Hepatocyte (in vitro differentiated cells): Measurements from ENCODE around the gene FAM111B. TPM values are rescaled to one million over a fixed set of nuclear protein-coding genes. Genes with fewer than 3 reads are reported as not detected.

Source experiments
- DNase-seq: peaks from one replicate; pipeline ENCODE4 v3.0.0-alpha.2; 2016; ENCODE audit warnings: low spot score
- H2AFZ ChIP-seq: fragments of 200-600 bp; sonication (generic); 2 replicates; pipeline ENCODE4 v1.6.0; 2016; ENCODE audit warnings: antibody characterized with exemption, mild to moderate bottlenecking
- H3K27ac ChIP-seq: fragments of 200-600 bp; sonication (generic); 2 replicates; pipeline ENCODE4 v1.5.1; 2016; ENCODE audit warnings: mild to moderate bottlenecking
- H3K27me3 ChIP-seq: fragments of 200-600 bp; sonication (generic); 2 replicates; pipeline ENCODE4 v1.6.1; 2016
- H3K36me3 ChIP-seq: fragments of 200-600 bp; sonication (generic); replicated peaks from 2 replicates; pipeline ENCODE4 v1.5.1; 2016; ENCODE audit warnings: low read depth; ENCODE audit not compliant: insufficient read depth
- H3K4me1 ChIP-seq: fragments of 200-600 bp; sonication (generic); 2 replicates; pipeline ENCODE4 v1.5.1; 2016; ENCODE audit warnings: mild to moderate bottlenecking, moderate library complexity; ENCODE audit not compliant: insufficient read depth
- H3K4me2 ChIP-seq: fragments of 200-600 bp; sonication (generic); 2 replicates; pipeline ENCODE4 v1.6.0; 2016
- H3K4me3 ChIP-seq: fragments of 200-600 bp; sonication (generic); 2 replicates; pipeline ENCODE4 v1.5.1; 2016; ENCODE audit warnings: mild to moderate bottlenecking
- H3K79me2 ChIP-seq: fragments of 200-600 bp; sonication (generic); 2 replicates; pipeline ENCODE4 v1.6.0; 2017; ENCODE audit warnings: mild to moderate bottlenecking
- H3K9me2 ChIP-seq: fragments of 200-600 bp; sonication (generic); replicated peaks from 2 replicates; pipeline ENCODE4 v1.6.0; 2017; ENCODE audit warnings: mild to moderate bottlenecking; ENCODE audit not compliant: insufficient read depth
- H3K9me3 ChIP-seq: fragments of 200-600 bp; sonication (generic); 2 replicates; pipeline ENCODE4 v1.5.1; 2016; ENCODE audit warnings: low read depth, mild to moderate bottlenecking
- H4K20me1 ChIP-seq: fragments of 200-600 bp; sonication (generic); 2 replicates; pipeline ENCODE4 v1.6.0; 2016; ENCODE audit warnings: mild to moderate bottlenecking; ENCODE audit not compliant: insufficient read depth, poor library complexity, severe bottlenecking
- EZH2 ChIP-seq: fragments of 200-600 bp; sonication (generic); IDR thresholded peaks from 2 replicates; pipeline ENCODE4 v1.6.1; 2016; ENCODE audit warnings: antibody characterized with exemption, mild to moderate bottlenecking, borderline replicate concordance
- EZH2phosphoT487 ChIP-seq: fragments of 200-600 bp; sonication (generic); IDR thresholded peaks from one replicate; pipeline ENCODE4 v1.6.1; 2018; ENCODE audit warnings: antibody characterized with exemption, mild to moderate bottlenecking, low read depth, moderate library complexity; ENCODE audit not compliant: unreplicated experiment, severe bottlenecking
- WGBS: methylation state at CpG from one replicate; pipeline ENCODE4 v1.1.6; 2016; ENCODE audit warnings: low lambda C conversion rate; ENCODE audit errors: missing lambda C conversion rate; 5-methylcytosine and 5-hydroxymethylcytosine counted together
- polyA plus RNA-seq: library from polyadenylated mRNA; unstranded; fragments of >200 nt; fragmentation: Nextera tagmentation; extraction: Ambion mirVana; gene quantifications from 2 replicates; pipeline ENCODE4 v1.2.1, GENCODE V29; 2016
- total RNA-seq: library from RNA; depleted of rRNA; stranded (reverse); fragments of >200 nt; gene quantifications from 2 replicates; pipeline ENCODE4 v1.2.3, GENCODE V29; 2014
- TF ChIP-seq, protein P1 (sequence below): fragments of 200-600 bp; sonication (generic); IDR thresholded peaks from 2 replicates; pipeline ENCODE4 v1.5.1; 2016; ENCODE audit warnings: antibody characterized with exemption, mild to moderate bottlenecking; ENCODE audit not compliant: poor library complexity

FAM111B gene
- total and polyA plus RNA-seq, 2 experiments from 2014 or later: 1.8 to 5.4 TPM

DNA sequence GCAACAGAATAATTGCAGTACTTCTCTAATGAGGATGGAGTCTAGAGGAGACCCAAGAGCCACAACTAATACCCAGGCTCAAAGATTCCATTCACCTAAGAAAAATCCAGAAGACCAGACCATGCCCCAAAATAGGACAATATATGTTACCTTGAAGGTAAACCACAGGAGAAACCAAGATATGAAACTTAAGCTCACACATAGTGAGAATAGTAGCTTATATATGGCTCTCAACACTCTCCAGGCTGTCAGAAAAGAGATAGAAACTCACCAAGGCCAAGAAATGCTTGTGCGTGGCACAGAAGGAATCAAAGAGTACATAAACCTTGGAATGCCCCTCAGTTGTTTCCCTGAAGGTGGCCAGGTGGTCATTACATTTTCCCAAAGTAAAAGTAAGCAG, 44.7 kb downstream of the FAM111B start:
- H3K79me2 ChIP-seq: peaks cover 19% of the 10 kb centered on the region
- no peak overlapping the region for H2AFZ ChIP-seq
- H3K4me3 ChIP-seq: no peak overlapping the region
- no peaks in the 10 kb centered on the region for H4K20me1 ChIP-seq
- no peaks in the 10 kb centered on the region for H3K9me2 ChIP-seq
- no peak overlapping the region for H3K4me2 ChIP-seq
- 93% methylated on average over 1 of the region's 1 CpG for WGBS
- H3K36me3 ChIP-seq: no peaks in the 10 kb centered on the region
- H3K27me3 ChIP-seq: no peaks in the 10 kb centered on the region
- H3K4me1 ChIP-seq: peaks cover 10% of the 10 kb centered on the region
- H3K27ac ChIP-seq: no peak overlapping the region
- TF ChIP-seq EZH2phosphoT487: no peak
- TF ChIP-seq, protein P1, sequence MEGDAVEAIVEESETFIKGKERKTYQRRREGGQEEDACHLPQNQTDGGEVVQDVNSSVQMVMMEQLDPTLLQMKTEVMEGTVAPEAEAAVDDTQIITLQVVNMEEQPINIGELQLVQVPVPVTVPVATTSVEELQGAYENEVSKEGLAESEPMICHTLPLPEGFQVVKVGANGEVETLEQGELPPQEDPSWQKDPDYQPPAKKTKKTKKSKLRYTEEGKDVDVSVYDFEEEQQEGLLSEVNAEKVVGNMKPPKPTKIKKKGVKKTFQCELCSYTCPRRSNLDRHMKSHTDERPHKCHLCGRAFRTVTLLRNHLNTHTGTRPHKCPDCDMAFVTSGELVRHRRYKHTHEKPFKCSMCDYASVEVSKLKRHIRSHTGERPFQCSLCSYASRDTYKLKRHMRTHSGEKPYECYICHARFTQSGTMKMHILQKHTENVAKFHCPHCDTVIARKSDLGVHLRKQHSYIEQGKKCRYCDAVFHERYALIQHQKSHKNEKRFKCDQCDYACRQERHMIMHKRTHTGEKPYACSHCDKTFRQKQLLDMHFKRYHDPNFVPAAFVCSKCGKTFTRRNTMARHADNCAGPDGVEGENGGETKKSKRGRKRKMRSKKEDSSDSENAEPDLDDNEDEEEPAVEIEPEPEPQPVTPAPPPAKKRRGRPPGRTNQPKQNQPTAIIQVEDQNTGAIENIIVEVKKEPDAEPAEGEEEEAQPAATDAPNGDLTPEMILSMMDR: no peak
- no peak for TF ChIP-seq EZH2
- DNase-seq: no peak
- H3K9me3 ChIP-seq: no peaks in the 10 kb centered on the region

DNA sequence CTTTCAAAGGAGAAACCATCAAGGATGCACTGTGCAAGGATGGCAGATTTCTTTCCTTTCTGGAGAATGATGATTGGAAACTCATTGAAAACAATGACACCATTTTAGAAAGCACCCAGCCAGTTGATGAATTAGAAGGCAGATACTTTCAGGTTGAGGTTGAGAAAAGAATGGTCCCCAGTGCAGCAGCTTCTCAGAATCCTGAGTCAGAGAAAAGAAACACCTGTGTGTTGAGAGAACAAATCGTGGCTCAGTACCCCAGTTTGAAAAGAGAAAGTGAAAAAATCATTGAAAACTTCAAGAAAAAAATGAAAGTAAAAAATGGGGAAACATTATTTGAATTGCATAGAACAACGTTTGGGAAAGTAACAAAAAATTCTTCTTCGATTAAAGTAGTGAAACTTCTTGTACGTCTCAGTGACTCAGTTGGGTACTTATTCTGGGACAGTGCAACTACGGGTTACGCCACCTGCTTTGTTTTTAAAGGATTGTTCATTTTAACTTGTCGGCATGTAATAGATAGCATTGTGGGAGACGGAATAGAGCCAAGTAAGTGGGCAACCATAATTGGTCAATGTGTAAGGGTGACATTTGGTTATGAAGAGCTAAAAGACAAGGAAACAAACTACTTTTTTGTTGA, 45.4 kb downstream of the FAM111B start:
- 97% methylated on average over 8 of the region's 8 CpGs for WGBS
- Histone ChIP-seq H3K4me2 (no peak overlapping the region), H3K9me3 (no peaks in the 10 kb centered on the region), H3K9me2 (no peaks in the 10 kb centered on the region), H3K4me1 (peaks cover 8% of the 10 kb centered on the region), H2AFZ (no peak overlapping the region), H3K27me3 (no peaks in the 10 kb centered on the region), H3K27ac (no peak overlapping the region), H3K36me3 (no peaks in the 10 kb centered on the region), H3K79me2 (peaks cover 19% of the 10 kb centered on the region), H4K20me1 (no peaks in the 10 kb centered on the region), H3K4me3 (no peak overlapping the region)
- TF ChIP-seq, protein P1: no peak
- TF ChIP-seq EZH2 (no peak), EZH2phosphoT487 (no peak)
- no peak for DNase-seq

DNA sequence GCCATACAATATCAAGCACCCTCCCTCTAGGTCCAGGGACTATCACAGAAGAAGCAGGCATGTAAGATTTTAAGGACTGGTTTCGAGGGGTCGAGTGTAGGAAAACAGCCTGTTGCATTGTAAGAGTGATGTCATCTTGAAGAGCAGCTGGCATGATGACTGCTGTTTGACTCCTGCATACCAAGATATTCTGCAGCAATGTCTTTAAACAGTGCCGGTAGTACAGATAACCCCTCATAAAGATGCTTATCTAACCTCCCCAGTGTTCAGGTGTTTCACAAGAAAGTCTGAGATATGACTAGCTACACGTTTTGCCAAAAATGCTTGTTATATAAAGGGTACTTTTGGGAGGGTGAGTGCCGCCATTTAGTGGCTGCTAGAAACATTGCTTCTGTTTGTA, 47.6 kb downstream of the FAM111B start:
- no peaks in the 10 kb centered on the region for H3K36me3 ChIP-seq
- peak overlapping the region; percentile 62 for H3K27ac ChIP-seq
- peak overlapping the region; percentile 48 for H3K4me2 ChIP-seq
- no peaks in the 10 kb centered on the region for H3K9me2 ChIP-seq
- H3K79me2 ChIP-seq: peaks cover 4% of the 10 kb centered on the region
- no peaks in the 10 kb centered on the region for H3K9me3 ChIP-seq
- no peaks in the 10 kb centered on the region for H4K20me1 ChIP-seq
- DNase-seq: peak; percentile 32
- no peaks in the 10 kb centered on the region for H3K4me1 ChIP-seq
- no peak overlapping the region for H3K4me3 ChIP-seq
- H3K27me3 ChIP-seq: no peaks in the 10 kb centered on the region
- no peak overlapping the region for H2AFZ ChIP-seq
- TF ChIP-seq, protein P1: no peak
- 43% methylated on average over 5 of the region's 5 CpGs for WGBS

DNA sequence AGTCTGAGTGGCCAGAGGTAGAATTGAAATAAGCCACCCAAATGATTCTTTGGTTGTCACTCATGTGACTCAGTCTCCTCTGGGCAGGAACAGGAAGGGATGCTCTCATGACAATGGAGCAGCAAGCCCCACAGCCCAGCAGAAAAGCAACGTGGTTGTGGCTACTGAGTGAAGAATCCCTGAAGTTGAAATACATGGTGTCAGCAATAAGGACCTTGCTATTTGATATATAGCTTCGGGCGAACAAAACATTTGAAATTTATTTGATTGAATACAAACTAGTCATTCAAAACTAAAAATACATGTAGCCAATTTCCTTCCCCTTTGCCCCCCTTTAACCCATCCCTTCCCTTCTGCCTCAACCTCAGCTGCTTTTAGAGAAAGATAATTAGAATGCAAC, 50.4 kb downstream of the FAM111B start:
- Histone ChIP-seq H3K36me3 (no peaks in the 10 kb centered on the region), H3K27ac (no peak overlapping the region), H3K27me3 (no peaks in the 10 kb centered on the region), H3K79me2 (no peaks in the 10 kb centered on the region), H3K9me2 (no peaks in the 10 kb centered on the region), H2AFZ (no peak overlapping the region), H4K20me1 (no peaks in the 10 kb centered on the region), H3K4me2 (no peak overlapping the region), H3K4me1 (no peaks in the 10 kb centered on the region), H3K4me3 (no peak overlapping the region), H3K9me3 (no peaks in the 10 kb centered on the region)
- TF ChIP-seq EZH2phosphoT487: no peak
- TF ChIP-seq, protein P1: no peak
- TF ChIP-seq EZH2: no peak
- 80% methylated on average over 3 of the region's 3 CpGs for WGBS
- DNase-seq: no peak
